Measurements from ENCODE around the gene PRKAG2.

The PRKAG2 gene

GRCh38 chr7:151529842-151530241, 347.1 kb downstream of the PRKAG2 start:
- H3K27ac ChIP-seq, result no peak overlapping the region
- TF ChIP-seq CTCF (conservative IDR thresholded peaks at IDR 0.05), result no peak

DNA sequence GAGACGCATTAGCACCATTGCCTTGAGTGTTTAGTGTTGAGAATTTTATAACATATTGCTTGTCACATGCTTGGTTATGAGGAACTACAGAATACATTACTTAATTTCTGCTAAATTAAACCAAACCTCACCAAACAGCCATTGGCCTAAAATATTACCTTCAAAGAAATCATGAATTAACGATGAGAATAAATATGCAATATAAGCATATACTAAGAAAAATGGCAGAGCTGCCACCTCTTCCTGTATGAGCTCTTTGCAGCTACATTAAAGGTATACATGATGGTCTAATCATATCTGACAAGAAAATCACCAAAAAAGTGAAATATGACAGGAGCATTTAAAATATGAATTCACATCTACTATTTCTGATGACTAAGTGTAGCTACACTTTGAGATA, 352.1 kb downstream of the PRKAG2 start:
- no peak for TF ChIP-seq CTCF (conservative IDR thresholded peaks at IDR 0.05)
- no peak overlapping the region for H3K27ac ChIP-seq

- no peak overlapping the region for H3K27ac ChIP-seq
- TF ChIP-seq CTCF (conservative IDR thresholded peaks at IDR 0.05), result no peak
Observed at GRCh38 chr7:151524331-151524730, 352.6 kb downstream of the PRKAG2 start.

- peak overlapping the region; percentile 97 for H3K27ac ChIP-seq
- no peak for TF ChIP-seq CTCF (conservative IDR thresholded peaks at IDR 0.05)
Observed at GRCh38 chr7:151520419-151521261, 356.3 kb downstream of the PRKAG2 start.

- H3K27ac ChIP-seq, result peak within 1 kb of the TSS; percentile 97
- TF ChIP-seq CTCF (conservative IDR thresholded peaks at IDR 0.05), result no peak
Observed at GRCh38 chr7:151519765-151520418, 357.0 kb downstream of the PRKAG2 start, which contains the start of gene RHEB. TSS of gene RHEB (minus strand) at chr7:151519895. CDS start at chr7:151519511, 384 bp downstream.

DNA sequence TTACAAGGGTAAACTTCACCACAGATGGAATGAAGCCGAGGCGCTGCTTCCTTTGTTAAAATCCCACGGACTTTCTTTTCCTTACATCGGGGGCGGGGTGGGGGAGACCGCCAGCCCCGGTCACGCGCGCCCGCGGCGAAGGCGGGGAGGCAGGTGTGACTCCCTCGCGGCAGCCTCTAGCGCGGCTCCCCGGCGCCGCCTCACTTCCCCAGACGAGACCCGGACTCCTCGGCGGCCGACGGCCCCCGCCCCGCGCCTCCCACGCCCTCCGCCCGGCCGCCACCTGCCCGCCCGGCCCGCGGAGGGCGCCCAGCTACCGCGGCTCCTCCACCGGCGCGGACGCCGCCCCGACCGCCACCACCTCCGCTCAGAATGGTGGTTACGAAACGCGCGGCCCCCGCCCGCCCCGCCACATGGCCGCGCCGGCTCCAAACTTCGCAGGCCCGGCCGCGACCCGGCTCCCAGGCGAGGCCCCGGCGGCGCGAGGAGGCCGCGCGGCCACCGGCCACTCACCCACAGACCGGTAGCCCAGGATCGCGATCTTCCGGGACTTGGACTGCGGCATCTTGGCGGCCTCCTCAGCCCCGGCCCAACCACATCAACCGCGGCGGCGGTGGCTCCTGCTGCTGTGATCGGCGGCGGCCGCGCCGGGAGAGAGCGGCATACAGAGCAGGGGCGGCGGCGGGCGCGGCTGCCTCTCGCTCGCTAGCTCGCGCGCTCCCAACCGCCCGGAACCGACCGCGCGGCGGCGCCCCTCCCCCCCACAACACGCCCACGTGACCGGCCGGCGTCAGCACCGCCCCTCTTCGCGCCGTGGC, 357.8 kb downstream of the PRKAG2 start:
- TF ChIP-seq CTCF (conservative IDR thresholded peaks at IDR 0.05), result peak; percentile 43
- H3K27ac ChIP-seq, result peak overlapping the region; percentile 97

Data from VCaP (cell line).